HEK293 (cell line): ENCODE measurements around the gene MINDY2.

Experiments used
- GLI4 ChIP-seq: fragments of 450-650 bp; formaldehyde crosslinking; IDR thresholded peaks from 2 replicates; pipeline ENCODE4 v1.5.1; 2016; ENCODE audit warnings: missing biosample characterization, missing genetic modification characterization
- ZBTB17 ChIP-seq: fragments of 450-650 bp; formaldehyde crosslinking; IDR thresholded peaks from 2 replicates; pipeline ENCODE4 v1.5.1; 2016; ENCODE audit warnings: missing biosample characterization, missing genetic modification characterization
- ZBTB7A ChIP-seq: fragments of 450-650 bp; formaldehyde crosslinking; IDR thresholded peaks from 2 replicates; pipeline ENCODE4 v1.5.1; 2016; ENCODE audit warnings: low read depth, missing biosample characterization, missing genetic modification characterization
- ZIC2 ChIP-seq: fragments of 450-650 bp; formaldehyde crosslinking; IDR thresholded peaks from 2 replicates; pipeline ENCODE4 v1.5.1; 2016; ENCODE audit warnings: missing biosample characterization, missing genetic modification characterization
- ZNF423 ChIP-seq: fragments of 450-650 bp; formaldehyde crosslinking; IDR thresholded peaks from 2 replicates; pipeline ENCODE4 v1.5.1; 2016; ENCODE audit warnings: missing biosample characterization, missing genetic modification characterization
- ZNF558 ChIP-seq: fragments of 450-650 bp; formaldehyde crosslinking; IDR thresholded peaks from 2 replicates; pipeline ENCODE4 v1.5.1; 2016; ENCODE audit warnings: missing biosample characterization, missing genetic modification characterization
- TF ChIP-seq, protein P1 (sequence below): fragments of 450-650 bp; formaldehyde crosslinking; IDR thresholded peaks from 2 replicates; pipeline ENCODE4 v1.5.1; 2016; ENCODE audit warnings: missing biosample characterization, missing genetic modification characterization
- TF ChIP-seq, protein P2 (sequence below): fragments of 450-650 bp; formaldehyde crosslinking; IDR thresholded peaks from 2 replicates; pipeline ENCODE4 v1.5.1; 2016; ENCODE audit warnings: missing biosample characterization, missing genetic modification characterization

DNA sequence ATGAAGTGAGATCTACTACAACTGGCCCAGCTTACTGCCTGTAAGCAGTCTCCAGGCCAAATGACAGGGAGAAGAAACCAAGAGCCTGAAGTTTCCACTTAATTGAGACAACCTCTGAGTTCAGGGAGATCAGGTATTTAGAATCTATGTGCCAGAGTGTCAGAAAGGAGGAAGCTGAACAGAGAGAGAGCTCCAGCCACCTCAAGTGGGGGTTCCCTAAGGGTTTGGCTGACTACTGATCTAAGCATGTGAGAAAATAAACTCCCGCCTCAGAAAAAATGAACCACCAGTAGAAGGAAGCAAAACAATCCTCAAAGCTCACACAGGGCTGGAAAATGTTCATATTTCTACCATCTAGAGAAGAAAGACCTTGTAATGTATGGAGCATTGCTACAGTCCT, 46.6 kb upstream of the MINDY2 start:
- TF ChIP-seq, protein P1, sequence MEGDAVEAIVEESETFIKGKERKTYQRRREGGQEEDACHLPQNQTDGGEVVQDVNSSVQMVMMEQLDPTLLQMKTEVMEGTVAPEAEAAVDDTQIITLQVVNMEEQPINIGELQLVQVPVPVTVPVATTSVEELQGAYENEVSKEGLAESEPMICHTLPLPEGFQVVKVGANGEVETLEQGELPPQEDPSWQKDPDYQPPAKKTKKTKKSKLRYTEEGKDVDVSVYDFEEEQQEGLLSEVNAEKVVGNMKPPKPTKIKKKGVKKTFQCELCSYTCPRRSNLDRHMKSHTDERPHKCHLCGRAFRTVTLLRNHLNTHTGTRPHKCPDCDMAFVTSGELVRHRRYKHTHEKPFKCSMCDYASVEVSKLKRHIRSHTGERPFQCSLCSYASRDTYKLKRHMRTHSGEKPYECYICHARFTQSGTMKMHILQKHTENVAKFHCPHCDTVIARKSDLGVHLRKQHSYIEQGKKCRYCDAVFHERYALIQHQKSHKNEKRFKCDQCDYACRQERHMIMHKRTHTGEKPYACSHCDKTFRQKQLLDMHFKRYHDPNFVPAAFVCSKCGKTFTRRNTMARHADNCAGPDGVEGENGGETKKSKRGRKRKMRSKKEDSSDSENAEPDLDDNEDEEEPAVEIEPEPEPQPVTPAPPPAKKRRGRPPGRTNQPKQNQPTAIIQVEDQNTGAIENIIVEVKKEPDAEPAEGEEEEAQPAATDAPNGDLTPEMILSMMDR: no peak
- TF ChIP-seq, protein P2, sequence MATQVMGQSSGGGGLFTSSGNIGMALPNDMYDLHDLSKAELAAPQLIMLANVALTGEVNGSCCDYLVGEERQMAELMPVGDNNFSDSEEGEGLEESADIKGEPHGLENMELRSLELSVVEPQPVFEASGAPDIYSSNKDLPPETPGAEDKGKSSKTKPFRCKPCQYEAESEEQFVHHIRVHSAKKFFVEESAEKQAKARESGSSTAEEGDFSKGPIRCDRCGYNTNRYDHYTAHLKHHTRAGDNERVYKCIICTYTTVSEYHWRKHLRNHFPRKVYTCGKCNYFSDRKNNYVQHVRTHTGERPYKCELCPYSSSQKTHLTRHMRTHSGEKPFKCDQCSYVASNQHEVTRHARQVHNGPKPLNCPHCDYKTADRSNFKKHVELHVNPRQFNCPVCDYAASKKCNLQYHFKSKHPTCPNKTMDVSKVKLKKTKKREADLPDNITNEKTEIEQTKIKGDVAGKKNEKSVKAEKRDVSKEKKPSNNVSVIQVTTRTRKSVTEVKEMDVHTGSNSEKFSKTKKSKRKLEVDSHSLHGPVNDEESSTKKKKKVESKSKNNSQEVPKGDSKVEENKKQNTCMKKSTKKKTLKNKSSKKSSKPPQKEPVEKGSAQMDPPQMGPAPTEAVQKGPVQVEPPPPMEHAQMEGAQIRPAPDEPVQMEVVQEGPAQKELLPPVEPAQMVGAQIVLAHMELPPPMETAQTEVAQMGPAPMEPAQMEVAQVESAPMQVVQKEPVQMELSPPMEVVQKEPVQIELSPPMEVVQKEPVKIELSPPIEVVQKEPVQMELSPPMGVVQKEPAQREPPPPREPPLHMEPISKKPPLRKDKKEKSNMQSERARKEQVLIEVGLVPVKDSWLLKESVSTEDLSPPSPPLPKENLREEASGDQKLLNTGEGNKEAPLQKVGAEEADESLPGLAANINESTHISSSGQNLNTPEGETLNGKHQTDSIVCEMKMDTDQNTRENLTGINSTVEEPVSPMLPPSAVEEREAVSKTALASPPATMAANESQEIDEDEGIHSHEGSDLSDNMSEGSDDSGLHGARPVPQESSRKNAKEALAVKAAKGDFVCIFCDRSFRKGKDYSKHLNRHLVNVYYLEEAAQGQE (tag by site-specific recombination): no peak
- TF ChIP-seq ZBTB7A (tag by site-specific recombination): no peak
- TF ChIP-seq ZNF558 (tag by site-specific recombination): no peak
- no peak for TF ChIP-seq ZNF423
- TF ChIP-seq GLI4 (tag by site-specific recombination): no peak
- TF ChIP-seq ZBTB17 (tag by site-specific recombination): no peak
- TF ChIP-seq ZIC2 (tag by site-specific recombination): no peak
